ENCODE results near the gene ZNF428.
A peak's percentile ranks its signal among the peaks of the same experiment; 100 is the strongest.
"Not testable (repeated sequence)": the region's sequence is repeated elsewhere in the genome, so short reads cannot be mapped to it uniquely, and the experiment has no call there.

ZNF428 gene

DNA sequence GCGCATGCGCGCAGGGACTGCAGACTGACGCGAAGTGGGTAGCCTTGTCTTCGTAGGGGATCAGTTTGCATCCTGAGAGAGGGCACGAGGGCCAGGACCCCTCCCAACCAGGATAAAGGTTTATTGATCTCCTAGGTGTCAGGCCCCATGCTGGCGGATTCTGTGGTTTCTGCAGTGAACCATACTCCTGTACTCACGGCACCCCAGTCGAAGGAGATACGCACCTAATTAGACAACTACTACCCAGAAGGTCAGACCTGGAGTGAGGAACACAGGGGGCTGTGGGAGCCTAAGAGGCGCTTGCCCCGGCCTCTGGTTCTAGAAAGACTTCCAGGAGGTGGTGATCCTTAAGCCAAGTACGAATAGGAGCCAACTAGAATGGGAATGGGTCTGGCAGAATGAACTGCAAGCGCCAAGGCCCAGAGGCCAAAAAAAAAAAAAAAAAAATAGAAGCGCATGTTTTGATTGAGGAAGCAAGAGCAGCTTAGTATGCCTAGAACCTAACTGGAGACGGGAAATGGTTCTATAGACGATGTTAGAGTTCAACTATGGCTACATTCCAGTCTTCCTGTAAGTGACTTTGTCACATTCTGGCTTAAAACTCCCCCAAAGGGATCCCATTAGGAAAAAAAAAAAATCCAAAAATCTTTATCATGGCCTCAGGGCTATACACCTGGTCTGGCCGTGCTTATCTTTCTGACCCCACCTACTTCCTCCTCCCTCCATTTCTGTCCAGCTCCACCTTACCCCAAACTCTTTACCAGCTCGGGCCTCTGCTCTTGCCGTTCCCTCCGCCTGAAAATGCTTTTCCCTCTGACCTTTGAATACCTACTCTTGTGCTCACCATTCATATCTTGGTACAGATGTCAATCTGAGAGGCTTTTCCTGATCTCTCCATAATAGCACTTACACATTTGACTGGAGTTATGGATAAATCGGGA lies 902 bp upstream of the ZNF428 start:
- H3K36me3 Mint-ChIP-seq, result no peaks in the 10 kb centered on the region
- DNase-seq, result peak; percentile 90
- CTCF ChIA-PET, result no interaction called here
- no peaks in the 10 kb centered on the region for H3K27me3 Mint-ChIP-seq
- peak overlapping the region; percentile 94 for H3K4me3 Mint-ChIP-seq
- peaks cover 45% of the 10 kb centered on the region for H3K4me1 Mint-ChIP-seq
- peak overlapping the region; percentile 98 for H3K27ac Mint-ChIP-seq
- H3K9me3 Mint-ChIP-seq, result no peaks in the 10 kb centered on the region

DNA sequence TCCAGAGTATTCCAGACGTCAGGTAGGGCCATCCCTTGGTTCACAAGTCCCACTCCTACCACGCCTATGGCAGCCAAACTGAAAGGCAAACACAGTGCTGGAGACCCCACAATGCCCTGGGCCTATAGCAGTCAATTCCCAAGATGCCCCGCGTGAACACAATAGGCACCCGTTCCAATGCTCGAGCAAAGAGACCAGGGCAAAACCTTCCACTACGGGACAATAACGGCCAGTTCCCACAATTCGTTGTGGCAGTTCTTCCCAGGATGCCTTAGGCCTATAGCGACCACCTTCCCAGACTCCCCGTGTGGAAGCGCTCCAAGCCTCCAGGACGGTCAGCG lies 538 bp downstream of the ZNF428 start:
- CTCF ChIA-PET, result no interaction called here
- peaks cover 32% of the 10 kb centered on the region for H3K4me1 Mint-ChIP-seq
- H3K9me3 Mint-ChIP-seq, result no peaks in the 10 kb centered on the region
- peak; percentile 65 for DNase-seq
- H3K27me3 Mint-ChIP-seq, result no peaks in the 10 kb centered on the region
- no peaks in the 10 kb centered on the region for H3K36me3 Mint-ChIP-seq
- H3K4me3 Mint-ChIP-seq, result peak overlapping the region; percentile 94
- H3K27ac Mint-ChIP-seq, result peak overlapping the region; percentile 98

DNA sequence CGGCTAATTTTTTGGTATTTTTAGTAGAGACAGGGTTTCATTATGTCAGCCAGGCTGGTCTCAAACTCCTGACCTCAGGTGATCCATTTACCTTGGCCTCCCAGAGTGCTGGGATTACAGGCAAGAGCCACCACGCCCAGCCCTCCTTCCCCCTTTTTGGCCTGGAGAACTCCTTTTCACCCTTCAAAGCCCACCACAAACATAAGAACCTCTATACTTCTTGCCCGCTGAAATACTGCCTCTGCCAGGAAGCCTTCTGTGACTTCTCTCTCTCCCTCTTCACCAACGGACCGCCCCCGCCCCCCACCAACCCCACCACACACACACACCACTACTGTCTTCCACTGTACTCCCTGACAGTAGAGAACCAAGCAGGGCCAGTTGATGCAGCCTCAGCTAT lies 2.5 kb downstream of the ZNF428 start:
- H3K4me1 Mint-ChIP-seq, result peaks cover 27% of the 10 kb centered on the region
- CTCF ChIA-PET, result interaction anchor here (0.6 kb wide), 1 partner anchor 28 kb away, joined by 3 read pairs; no protein-coding TSS in a partner anchor
- H3K27ac Mint-ChIP-seq, result no peak overlapping the region
- DNase-seq, result no peak
- H3K9me3 Mint-ChIP-seq, result no peaks in the 10 kb centered on the region
- no peaks in the 10 kb centered on the region for H3K27me3 Mint-ChIP-seq
- H3K36me3 Mint-ChIP-seq, result peaks cover 14% of the 10 kb centered on the region
- H3K4me3 Mint-ChIP-seq, result no peak overlapping the region

DNA sequence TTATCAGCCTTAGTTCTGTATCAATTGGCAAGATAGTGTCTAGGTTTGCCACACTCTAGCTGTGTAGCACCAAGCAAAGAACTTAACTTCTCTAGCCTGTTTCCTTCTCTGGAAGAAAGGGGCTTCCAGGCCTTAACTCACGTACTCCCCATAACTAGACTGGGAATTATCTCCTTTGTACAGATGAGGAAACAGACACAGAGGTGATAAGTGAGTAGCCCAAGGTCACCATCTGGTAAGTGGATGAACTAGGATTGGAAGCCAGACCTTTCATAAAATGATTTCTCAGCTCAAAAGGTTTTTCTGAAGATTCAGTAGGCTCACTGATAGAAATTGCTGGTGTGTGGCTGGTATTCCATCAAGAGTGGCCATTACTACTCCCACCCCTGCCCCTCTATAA lies 3.1 kb downstream of the ZNF428 start:
- H3K9me3 Mint-ChIP-seq, result no peaks in the 10 kb centered on the region
- H3K27ac Mint-ChIP-seq, result no peak overlapping the region
- no peak for DNase-seq
- peaks cover 23% of the 10 kb centered on the region for H3K4me1 Mint-ChIP-seq
- H3K27me3 Mint-ChIP-seq, result no peaks in the 10 kb centered on the region
- peaks cover 17% of the 10 kb centered on the region for H3K36me3 Mint-ChIP-seq
- no peak overlapping the region for H3K4me3 Mint-ChIP-seq
- CTCF ChIA-PET, result interaction anchor here (0.5 kb wide), 1 partner anchor 96 kb away, joined by 4 read pairs; no protein-coding TSS in a partner anchor

DNA sequence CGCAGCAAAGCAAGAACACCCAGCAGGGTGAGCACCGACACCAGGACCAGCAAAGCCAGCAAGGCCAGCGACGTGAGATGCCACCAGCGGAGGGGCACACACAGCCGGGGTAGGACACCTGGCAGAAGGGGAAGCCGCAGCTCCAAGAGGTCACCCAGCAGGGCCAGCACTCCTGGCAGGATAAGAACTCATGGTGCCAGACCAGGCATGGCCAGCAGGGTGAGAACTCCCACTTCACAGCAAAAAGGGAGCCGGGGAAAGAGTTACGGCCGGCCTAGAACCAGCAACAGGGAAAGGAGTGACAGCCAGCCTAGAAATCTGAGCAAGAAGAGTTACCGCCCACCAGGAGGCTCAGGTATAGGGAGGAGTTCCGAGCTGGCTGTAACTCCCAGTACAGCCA lies 7.1 kb downstream of the ZNF428 start:
- H3K4me3 Mint-ChIP-seq, result no peak overlapping the region
- peaks cover 20% of the 10 kb centered on the region for H3K36me3 Mint-ChIP-seq
- H3K27me3 Mint-ChIP-seq, result no peaks in the 10 kb centered on the region
- H3K9me3 Mint-ChIP-seq, result no peaks in the 10 kb centered on the region
- H3K27ac Mint-ChIP-seq, result no peak overlapping the region
- H3K4me1 Mint-ChIP-seq, result peaks cover 2% of the 10 kb centered on the region
- CTCF ChIA-PET, result no interaction called here
- no peak for DNase-seq

DNA sequence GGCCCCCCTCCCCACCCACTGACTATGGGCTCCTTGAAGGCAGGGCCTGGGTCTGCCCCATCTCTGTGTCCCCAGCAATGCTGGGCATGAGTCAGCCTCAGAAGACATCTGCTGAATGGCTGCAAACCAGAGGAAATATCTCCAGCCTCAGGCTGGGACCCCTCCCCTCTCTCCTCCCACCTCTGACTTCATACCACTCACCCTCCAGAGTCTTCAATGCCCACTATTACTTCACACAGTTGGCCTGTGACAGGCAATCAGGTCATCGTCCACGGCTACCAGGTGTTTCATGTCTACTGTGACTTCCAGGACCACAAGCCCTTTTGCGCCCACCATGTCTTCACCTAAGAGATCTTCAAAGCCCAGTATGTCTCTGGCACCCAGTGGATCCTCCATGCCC lies 7.6 kb downstream of the ZNF428 start, which contains the start of gene SRRM5:
Gene SRRM5, plus strand, starts transcription at position 301 of the 400 bp plus-strand sequence. Its CDS starts 34 bp downstream, at position 335.
- DNase-seq, result no peak
- H3K4me3 Mint-ChIP-seq, result no peak within 1 kb of the TSS
- CTCF ChIA-PET, result no interaction called here
- H3K36me3 Mint-ChIP-seq, result peaks cover 20% of the 10 kb centered on the region
- H3K9me3 Mint-ChIP-seq, result no peaks in the 10 kb centered on the region
- H3K27me3 Mint-ChIP-seq, result no peaks in the 10 kb centered on the region
- peaks cover 2% of the 10 kb centered on the region for H3K4me1 Mint-ChIP-seq
- H3K27ac Mint-ChIP-seq, result no peak within 1 kb of the TSS

DNA sequence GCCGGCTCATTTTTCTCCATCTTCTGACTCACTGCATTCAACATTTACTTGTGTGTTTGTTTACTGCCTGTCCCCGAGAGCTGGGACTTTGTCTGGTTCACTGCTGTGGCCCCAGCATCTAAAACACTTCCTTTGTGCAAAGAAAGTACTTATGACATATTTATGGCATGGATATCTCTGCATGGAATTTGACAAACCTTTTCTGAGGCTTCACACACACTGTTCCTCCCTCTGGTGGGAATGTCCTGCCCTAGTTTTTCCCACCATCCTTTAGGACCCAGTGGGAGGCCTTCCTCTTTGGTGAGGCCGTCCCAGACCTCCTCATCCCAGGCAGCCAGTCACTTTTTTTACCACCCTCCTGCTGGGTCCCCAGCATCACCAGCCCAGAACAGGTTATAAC lies 8.9 kb downstream of the ZNF428 start:
- peaks cover 20% of the 10 kb centered on the region for H3K36me3 Mint-ChIP-seq
- H3K4me3 Mint-ChIP-seq, result no peak overlapping the region
- CTCF ChIA-PET, result no interaction called here
- H3K4me1 Mint-ChIP-seq, result peaks cover 2% of the 10 kb centered on the region
- no peaks in the 10 kb centered on the region for H3K9me3 Mint-ChIP-seq
- H3K27me3 Mint-ChIP-seq, result no peaks in the 10 kb centered on the region
- no peak overlapping the region for H3K27ac Mint-ChIP-seq
- no peak for DNase-seq

DNA sequence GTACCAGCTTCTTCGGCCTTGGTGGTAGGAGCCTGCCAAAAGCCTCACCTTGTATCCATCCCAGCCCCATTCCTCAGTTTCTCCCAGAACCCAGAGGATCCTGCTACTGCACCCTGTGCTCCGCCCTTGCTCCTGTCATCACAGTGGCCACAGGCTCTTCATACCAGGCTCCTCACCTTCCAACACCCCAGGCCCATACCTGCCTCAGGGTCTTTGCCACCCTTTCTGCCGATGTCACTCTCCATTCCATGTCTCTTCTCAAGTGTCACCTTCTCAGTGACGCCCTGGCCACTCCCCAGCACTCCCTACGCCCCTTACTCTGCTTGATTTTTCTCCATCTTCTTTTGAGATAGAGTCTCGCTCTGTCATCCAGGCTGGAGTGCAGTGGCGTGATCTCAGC lies 9.6 kb downstream of the ZNF428 start:
- no peak overlapping the region for H3K27ac Mint-ChIP-seq
- peaks cover 20% of the 10 kb centered on the region for H3K36me3 Mint-ChIP-seq
- DNase-seq, result no peak
- H3K27me3 Mint-ChIP-seq, result no peaks in the 10 kb centered on the region
- peaks cover 2% of the 10 kb centered on the region for H3K4me1 Mint-ChIP-seq
- CTCF ChIA-PET, result no interaction called here
- no peaks in the 10 kb centered on the region for H3K9me3 Mint-ChIP-seq
- H3K4me3 Mint-ChIP-seq, result no peak overlapping the region

DNA sequence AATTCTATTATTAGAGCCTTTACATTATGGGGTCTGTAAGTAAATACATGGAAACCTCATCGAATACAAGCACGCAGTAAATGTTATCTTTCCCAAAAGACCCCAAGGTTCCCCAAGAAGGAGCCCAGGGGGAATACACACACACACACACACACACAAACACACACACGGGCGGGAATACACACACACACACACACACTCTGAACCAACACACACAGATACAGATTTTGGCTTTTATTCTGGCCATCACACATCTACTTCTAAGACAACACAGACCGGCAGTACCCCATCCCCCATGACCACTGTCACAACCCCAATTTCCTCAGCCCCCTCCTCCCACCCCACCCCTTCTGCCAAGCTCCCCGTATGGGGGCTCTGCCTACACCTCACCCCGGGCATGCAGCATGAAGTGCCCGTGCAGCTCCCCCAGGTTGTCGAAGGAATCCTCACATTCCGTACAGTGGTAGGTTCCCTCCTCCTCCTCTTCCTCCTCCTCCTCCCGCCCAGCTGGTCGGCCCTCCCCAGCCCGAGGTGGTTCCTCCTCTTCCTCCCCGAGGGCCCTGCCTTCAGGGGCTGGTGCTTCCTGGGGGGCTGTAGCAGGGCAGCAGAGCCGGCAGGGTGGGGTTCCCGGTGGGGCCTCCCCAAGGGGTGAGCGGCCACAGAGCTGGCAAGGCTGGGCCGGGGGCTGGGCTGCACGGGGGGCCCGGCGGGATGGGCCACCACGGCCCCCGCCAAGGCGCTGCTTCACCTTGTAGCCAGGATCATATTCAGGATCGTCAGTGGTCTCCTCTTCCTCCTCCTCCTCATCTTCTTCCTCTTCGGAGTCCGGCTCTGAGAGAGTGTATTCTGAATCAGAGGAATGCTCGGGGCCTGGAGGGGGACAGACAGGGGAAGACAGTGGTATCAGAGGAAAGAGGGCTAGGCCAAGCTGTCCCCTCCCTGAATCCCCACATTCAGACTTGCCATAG lies 11.9 kb downstream of the ZNF428 start:
- CTCF ChIA-PET, result interaction anchor here (1.4 kb wide), 1 partner anchor 10 kb away, joined by 3 read pairs; no protein-coding TSS in a partner anchor
- Mint-ChIP-seq H3K27ac (no peak overlapping the region), H3K4me1 (peaks cover 2% of the 10 kb centered on the region), H3K4me3 (no peak overlapping the region), H3K36me3 (peaks cover 8% of the 10 kb centered on the region), H3K9me3 (no peaks in the 10 kb centered on the region), H3K27me3 (no peaks in the 10 kb centered on the region)
- no peak for DNase-seq

DNA sequence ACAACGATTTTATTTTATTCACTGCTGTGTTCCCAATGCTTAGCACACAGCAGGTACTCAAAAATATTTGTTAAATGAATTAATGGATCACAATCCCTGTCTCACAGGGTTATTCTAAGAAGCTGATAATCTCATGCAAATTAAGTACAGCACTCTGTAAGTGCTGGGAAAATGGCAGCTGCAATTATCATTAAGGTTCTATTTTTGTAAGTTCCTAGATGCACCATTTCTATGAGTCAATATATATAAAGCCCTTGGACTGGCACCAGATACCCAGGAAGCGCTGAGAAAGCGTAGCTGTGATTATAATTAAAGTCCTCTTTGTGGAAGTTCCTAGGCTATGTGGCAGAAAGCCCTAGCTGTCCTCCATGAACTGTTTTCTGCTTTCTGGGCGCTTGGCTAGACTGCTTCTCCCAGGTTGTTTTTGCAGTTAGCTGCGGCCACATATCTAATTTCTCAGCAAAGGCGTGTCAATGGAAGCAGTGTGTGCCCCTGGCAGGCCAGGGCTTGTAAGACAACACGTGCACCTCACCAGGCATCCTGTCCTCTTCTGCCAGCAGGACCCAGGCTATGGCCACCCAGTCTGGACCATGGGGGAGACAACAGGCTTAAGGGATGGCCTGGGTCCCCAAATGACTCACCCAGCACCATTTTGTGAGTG lies 12.7 kb downstream of the ZNF428 start:
- Mint-ChIP-seq H3K27me3 (no peaks in the 10 kb centered on the region), H3K36me3 (peaks cover 5% of the 10 kb centered on the region), H3K4me1 (peaks cover 2% of the 10 kb centered on the region), H3K9me3 (no peaks in the 10 kb centered on the region), H3K4me3 (no peak overlapping the region), H3K27ac (no peak overlapping the region)
- no peak for DNase-seq
- CTCF ChIA-PET, result interaction anchor here (0.9 to 1.4 kb wide), 2 partner anchors 9 to 12 kb away, joined by 3 read pairs; no protein-coding TSS in a partner anchor

DNA sequence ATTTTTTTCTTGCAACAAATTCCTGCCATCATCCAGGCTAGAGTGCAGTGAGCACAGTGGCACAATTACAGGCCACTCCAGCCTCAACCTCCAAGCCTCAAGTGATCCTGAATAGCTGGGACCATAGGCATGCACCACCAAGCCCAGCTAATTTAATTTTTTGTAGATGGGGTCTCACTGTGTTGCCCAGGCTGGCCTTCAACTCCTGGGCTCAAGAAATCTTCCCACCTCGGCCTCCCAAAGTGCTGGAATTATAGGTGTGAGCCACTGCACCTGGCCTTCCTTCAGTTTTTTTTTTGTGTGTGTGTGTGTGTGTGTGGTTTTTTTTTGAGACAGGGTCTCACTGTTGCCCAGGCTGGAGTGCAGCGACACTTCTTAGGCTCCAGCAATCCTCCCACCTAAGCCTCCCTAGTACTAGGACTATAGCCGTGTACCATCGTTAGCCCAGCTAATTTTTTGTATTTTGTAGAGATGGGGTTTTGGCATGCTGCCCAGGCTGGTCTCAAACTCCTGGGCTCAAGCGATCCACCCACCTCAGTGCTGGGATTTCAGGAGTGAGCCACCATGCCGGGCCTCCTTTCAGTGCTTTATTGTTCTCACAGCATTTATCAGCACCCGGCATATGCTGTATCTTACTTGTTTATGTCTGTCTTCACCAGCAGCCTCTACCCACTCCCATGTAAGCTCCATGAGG lies 13.4 kb downstream of the ZNF428 start:
- Mint-ChIP-seq H3K27me3 (no peaks in the 10 kb centered on the region), H3K36me3 (peaks cover 9% of the 10 kb centered on the region), H3K9me3 (no peaks in the 10 kb centered on the region), H3K4me3 (no peak overlapping the region), H3K4me1 (peaks cover 2% of the 10 kb centered on the region), H3K27ac (no peak overlapping the region)
- CTCF ChIA-PET, result interaction anchor here (0.9 to 1.4 kb wide), 2 partner anchors 8 to 11 kb away, joined by 3 read pairs; no protein-coding TSS in a partner anchor
- DNase-seq, result no peak

DNA sequence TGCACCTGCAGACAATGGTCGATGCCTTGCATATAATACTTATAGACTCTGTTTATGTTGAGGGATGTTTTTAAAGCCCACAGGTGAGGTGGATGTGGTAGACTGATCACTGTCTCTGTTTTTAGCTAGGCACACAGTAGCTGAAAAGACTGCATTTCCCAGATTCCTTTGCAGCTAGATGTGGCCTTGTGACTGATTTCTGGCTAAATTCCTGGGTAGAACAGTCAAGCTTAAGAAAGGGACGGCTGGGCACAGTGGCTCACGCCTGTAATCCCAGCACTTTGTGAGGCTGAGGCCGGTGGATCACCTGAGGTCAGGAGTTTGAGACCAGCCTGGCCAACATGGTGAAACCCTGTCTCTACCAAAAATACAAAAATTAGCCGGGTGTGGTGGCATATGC lies 19.1 kb downstream of the ZNF428 start:
- peaks cover 24% of the 10 kb centered on the region for H3K36me3 Mint-ChIP-seq
- H3K9me3 Mint-ChIP-seq, CTCF ChIA-PET, DNase-seq, H3K27ac Mint-ChIP-seq, H3K4me3 Mint-ChIP-seq, H3K27me3 Mint-ChIP-seq: not testable (repeated sequence)
- H3K4me1 Mint-ChIP-seq, result peaks cover 30% of the 10 kb centered on the region

DNA sequence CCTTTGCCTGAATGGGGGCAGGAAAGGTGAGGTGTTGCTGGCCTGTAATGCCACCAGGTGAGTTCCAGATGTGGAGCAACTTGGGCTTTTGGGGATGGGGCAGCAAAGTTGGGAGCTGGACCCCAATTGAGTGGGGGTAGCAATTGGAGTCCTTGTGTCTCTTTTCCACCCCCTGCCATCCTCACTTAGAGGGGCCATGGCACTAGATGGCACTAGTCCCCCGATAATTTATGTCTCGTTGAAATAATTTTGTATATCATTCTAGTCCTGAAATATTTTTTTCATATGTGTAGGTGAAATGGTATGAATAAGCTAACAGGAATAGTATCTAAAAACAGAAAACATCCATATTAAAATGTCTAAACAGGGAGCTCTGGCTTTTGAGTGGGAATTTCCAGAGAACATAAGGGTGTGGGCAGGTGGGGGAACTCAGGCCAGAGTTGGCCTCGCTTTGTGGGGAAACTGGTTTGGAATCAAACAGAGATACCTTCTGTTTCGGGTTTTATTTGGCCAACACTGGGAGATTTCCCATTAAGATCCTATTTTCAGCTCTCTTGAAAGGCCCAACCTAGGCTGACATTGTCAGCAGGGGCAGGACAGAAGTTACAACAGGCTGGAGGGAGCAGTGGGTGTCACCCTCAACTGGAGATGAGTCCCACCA lies 19.7 kb downstream of the ZNF428 start:
- Mint-ChIP-seq H3K9me3 (no peaks in the 10 kb centered on the region), H3K4me3 (no peak overlapping the region), H3K27me3 (peaks cover 5% of the 10 kb centered on the region), H3K4me1 (peaks cover 32% of the 10 kb centered on the region), H3K27ac (no peak overlapping the region), H3K36me3 (peaks cover 24% of the 10 kb centered on the region)
- CTCF ChIA-PET, result no interaction called here
- no peak for DNase-seq

Measured in activated naive CD4-positive, alpha-beta T cell treated with anti-CD3 and anti-CD28 coated beads, Interleukin-2, amount 10 ng/mL, durations not matched to agents 7 days and 5 days (primary cell).